Raji (cell line): ENCODE results near the gene THAP4.

ENCODE experiments used
- POLR2A ChIP-seq: IDR thresholded peaks from 2 replicates; pipeline ENCODE4 v1.6.1; 2011; ENCODE audit warnings: low read depth, low read length, control low read depth; ENCODE audit not compliant: insufficient read depth

THAP4 gene

DNA sequence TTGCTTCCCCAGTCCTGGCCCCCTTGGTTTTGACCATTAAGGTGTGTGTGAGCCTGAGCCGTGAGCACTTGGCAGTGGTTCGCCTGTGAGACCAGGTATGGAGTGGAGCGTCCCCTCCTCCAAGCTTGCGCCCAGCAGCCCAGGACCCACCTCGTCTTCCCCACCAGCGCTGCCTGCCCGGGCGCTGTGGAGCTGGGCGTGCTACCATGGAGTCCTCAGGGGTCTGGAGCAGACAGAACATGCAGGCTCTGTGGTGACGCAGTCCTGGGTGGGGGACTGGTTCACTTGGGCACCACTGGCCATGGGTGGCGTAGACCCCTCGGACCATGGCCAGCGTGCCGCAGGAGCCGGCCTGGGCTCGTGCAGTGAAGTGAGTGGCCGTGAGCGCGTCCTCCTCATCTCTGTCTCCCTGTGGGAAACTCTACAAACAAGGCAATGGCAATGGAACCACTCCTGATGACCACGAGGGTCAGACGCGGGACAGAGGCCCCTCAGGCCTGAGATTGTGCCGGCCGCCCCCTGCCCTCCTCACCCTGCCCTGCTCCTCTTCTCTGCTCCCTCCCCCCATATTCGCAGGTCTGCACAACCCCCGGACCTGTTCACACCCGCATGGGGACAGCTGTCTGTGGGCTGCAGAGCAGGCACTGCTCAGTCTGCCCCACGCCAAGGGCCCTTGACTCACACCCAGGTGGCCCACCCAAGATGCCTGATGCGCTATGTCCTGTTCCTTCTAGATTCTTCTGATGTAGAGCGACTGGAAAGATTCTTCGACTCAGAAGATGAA lies 34.7 kb upstream of the THAP4 start:
- no peak for TF ChIP-seq POLR2A

DNA sequence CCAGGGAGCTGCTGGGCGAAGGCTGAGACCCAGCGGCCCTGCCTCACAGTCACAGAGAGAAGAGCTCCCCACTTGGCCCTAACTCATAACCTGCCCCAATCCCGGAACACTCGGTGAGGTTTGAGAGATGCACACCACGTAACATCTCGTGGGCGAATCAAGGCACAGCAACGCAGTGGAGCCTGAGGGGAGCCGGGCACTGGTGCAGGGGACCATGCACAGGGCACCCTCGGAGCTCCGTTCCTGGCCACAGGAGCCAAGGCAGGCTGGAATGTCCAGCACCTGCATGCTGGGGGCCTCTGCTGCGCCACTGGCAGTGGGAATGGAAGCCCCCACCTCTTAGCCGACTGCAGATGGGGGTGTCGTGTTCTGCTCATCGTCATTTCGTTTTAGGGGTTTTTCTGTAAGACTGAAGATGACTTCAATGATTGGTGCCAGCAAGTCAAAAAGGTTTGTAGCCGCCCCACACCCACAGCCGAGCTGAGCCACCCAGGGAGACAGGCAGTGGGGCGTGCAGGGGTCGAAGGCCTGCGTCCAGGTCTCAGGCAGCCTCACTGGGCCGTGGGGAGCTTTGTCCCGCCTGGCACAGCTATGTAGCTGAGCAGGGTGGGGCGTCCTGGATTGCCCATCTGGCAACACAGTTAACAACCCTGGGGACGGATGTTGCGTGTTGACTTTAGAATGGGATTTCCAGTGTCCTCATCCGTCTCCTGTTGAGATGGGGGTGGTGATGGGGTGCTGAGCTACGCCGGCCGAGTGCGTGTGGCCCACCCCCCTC lies 33.6 kb upstream of the THAP4 start:
- no peak for TF ChIP-seq POLR2A

DNA sequence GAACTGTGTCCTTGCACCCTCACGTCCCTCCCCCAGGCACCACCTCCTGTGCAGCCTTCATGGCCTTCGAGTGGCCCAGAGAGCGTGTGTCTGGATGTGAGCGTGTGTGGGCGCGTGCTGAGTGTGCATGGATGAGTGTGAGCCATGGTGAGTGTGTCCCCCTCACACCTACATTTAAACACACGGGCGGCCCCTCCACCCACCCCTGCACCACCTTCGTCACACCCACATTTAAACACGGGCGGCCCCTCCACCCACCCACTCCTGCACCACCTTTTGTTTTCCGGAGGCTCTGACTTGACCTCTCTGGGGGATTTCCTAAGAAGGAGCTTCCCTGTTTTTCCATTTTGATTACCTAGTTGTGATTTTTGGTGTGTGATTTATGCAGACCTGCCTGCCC lies 31.9 kb upstream of the THAP4 start:
- TF ChIP-seq POLR2A: no peak

DNA sequence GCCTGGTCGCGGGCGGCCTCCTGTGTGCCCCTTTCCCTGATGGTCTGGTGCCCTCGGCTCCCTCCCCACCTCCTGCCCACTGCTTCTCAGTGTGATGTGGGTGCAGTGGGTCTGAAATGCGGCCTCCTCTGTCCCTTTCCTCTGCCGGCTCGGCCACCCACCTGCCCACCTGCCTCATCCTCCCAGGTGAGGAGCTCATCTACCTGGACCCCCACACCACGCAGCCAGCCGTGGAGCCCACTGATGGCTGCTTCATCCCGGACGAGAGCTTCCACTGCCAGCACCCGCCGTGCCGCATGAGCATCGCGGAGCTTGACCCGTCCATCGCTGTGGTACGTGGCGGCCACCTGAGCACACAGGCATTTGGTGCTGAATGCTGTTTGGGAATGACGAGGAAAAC lies 31.4 kb upstream of the THAP4 start:
- TF ChIP-seq POLR2A: no peak

DNA sequence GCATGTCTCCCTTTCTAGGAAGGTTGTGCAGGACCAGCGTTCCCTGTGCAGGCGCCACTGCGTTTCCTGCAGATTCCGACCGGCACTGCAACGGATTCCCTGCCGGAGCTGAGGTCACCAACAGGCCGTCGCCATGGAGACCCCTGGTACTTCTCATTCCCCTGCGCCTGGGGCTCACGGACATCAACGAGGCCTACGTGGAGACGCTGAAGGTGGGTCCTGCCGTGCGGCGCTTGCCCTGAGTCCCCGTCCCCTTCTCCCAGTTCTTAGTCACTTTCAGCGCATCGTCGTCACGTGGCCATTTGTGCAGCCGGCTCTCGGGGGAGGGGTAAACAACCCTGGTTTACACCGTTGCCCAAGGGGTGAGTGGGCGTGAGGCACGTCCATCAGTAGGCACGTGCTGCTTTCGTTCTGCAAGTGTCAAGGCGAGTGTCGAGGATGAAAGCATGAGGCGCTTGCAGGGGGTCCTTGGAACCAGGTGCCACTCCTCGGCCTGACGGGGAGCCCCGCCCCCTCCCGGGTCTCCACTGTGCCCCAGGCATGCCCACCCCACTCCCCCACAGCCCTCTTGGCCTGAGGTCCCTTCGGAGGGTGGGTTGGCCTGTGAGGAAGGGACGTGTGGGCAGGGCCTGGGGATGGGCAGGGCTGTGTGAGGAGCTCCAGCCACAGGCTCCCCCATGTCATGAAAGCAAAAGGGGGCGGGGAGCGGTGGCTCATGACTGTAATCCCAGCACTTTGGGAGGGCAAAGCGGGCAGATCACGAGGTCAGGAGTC lies 29.9 kb upstream of the THAP4 start:
- TF ChIP-seq POLR2A: no peak

DNA sequence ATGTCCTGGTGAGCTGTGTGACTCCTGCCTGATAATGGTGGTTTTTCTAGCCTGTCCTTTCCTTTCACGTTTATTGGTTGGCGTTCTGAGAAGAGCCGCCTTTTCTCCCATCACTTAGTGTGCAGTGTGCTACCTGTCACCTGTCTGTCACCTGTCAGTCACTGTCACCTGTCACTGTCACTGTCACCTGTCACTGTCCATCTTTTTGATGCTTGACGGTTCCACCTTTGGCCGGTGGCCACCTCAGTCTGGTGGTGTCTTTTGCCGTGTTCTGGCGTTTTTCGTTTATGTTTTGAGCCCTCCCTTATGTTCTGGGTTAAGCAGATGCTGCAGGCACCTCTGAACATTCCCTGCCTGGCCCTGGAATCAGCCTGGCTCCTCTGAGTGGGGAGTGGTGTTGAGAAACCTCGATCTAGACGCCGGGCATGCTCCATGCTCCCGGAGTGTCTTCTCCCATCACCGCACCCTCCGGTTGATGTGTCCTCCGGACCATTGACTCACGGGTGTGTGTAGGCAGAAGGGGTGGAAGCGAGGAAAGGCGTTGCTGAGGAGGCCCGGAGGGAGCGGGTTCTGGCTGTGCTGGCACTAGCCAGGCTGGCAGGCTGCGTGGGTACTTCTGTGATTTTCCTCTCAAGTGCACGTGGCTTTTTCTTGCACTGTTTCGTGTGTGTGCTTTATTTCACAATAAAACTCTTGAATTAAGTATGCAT lies 28.9 kb upstream of the THAP4 start:
- TF ChIP-seq POLR2A: no peak

DNA sequence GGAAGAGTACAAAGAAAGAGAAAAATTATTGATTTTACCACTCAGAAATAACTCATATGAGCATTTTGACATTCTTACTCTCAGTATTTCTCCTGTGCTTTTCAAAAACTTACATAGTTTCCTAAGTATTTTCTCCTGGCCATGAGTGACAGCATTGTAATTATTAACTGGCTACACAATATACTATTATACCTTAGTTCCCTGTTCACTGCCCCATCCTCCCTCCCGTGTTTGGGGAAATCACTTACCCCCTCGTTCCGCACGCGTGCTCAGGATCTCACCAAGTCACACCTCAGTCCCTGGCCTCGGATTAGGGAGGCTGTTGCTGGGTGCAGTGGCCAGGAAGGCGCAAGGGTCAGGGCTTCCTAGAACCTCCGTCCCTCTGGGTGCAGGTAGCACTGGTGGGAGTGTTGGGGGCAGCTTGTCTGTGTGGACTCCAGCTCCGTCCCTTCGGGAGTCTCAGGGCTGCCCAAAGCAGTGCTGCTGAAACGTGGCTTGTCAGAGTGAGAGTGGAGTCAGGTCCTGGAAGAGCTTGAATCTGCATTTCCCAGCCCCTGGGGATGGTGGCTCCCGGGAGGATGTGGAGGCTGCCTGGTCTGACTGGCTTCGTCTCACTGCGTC lies 23.7 kb upstream of the THAP4 start:
- no peak for TF ChIP-seq POLR2A

DNA sequence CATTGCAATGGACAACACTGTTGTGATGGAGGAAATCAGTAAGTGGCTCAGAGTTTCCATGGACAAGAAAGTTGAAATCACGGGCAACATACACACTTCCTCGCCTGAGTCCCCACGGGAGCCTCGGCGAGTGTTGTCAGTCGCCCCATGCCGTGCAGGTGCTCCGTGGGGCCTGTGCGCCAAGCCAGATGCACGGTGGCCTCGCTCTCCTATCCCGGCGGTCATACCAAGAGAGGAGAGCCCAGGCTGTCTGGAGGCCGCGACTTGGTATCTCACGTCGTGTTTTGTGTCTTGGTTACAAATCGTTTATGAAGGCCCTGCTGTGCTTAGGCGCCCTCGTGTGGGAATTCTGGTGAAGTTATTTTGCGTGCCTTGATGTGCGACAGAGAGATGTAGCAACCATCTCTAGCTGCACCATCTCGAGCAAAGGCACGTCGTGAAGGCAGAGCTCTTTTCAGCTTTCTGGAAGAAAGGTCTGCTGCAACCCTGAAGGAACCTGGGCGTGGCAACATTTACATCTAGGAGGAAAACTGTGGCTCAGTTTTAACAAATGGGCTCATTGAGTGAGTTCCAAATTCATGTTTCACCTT lies 22.3 kb upstream of the THAP4 start:
- TF ChIP-seq POLR2A: no peak

DNA sequence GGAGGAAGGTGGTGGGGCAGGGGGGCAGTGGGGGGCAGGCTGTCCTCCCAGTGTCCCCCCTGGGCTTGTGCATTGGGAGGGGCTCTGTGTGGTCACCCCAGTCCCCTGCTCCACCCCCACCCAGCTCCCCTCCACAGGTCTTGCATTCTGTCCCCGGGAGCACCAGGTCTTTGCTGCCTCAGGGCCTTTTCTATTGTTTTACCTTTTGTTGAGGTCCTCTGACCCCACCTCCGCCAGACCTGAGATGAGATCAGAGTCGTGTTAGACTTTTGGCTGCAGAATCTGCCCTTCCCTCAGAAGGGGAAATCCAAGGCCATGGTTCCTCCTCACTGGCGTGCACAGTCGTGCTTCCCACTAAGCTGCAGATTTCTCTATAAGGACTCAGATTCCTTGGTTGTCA lies 21.3 kb upstream of the THAP4 start:
- TF ChIP-seq POLR2A: no peak

DNA sequence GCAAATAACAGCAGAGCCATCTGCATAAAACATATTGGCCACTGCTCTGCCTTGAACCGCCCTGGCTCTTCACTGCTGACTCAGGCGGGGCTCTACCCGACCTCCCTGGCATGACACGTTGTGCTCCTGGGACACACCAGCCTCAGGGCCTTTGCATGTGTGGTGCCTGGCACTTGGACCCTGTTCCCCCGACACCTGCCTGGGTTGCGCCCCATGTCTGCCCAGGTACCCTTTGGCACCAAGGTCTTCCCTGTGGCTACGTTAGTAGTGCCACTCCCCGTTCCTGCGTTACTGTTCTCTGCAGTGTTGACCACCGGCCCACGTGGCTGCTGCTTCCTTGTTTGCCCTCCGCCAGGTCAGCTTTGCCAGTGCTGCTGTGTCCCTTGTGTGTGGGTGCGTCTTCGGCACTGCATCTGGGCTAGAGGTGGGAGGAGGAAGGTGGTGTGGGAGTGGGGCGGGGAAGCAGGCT lies 20.9 kb upstream of the THAP4 start:
- TF ChIP-seq POLR2A: no peak

DNA sequence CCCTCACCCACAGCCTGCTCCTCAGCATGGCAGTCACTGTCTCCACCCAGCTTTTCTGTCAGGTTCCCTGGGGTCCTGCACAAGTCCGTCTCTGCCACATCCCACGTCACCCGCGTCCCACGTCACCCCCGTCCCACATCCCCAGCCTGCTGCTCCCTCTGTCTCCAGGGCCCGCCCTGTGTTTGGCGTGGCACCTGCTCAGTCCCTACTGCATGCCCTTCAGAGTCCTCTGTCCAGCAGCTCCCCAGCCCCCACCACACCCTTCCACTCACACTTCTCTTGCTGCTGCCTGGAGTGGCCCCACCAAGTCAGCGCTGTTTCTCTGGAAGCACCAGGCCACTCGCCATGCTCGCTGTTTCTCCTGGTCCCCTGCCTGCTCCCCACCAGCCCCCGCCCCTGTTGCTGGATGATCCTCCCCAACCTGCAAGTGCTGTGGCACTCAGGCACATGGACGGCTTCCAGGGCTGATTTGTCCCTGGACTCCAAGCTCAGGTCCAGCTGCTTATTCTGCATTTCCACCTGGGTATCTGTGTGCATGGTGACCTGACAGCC lies 19.3 kb upstream of the THAP4 start:
- no peak for TF ChIP-seq POLR2A

DNA sequence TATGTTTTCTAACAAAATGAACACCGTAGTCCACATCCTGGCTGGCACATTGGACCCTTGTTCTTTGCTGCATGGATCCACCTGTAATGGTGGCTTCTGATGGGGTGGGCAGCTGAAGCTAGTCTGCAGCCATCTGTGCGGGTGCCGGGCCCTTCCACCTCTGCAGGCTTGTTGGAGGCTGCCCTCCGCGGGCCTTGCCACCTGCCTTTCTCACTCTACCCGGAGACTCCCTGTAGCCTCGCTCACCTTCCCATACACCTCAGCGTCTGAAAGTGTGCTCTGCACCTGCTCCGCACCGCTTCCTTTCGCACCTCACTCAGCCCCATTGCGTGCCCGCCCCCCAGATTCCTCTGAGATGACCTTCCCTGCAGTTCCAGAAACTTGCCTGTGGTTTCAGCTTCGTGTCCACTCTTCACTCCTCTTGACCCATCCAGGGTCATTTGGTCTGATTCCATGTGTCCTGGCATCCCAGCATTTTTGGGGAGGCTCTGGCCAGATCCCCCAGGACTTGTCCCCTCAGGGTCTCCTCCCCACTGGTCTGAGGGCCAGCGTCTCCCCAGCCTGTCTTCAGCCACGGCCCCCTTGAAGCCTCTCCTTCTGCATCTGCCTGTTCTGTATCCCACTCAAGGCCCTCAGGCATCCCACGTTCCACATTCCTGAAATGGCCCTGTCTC lies 18.7 kb upstream of the THAP4 start:
- no peak for TF ChIP-seq POLR2A

DNA sequence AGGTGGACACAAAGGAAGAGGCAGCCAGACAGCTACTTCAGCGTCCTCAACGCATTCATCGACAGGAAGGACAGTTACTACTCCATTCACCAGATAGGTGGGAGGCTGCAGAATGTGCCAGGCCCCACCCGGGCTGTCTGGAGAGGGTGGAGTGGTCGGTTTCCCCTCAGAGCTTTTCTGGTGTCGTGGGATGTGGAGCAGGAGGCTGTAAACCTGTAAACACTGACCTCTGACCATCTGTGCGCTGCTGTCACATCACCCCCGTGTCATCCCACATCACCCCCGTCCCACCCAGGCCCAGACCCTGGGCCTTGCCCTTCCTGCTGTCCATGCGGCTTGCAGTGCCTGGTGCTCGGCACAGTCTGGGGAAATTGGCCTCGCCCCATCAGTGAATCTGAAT lies 17.6 kb upstream of the THAP4 start:
- no peak for TF ChIP-seq POLR2A

DNA sequence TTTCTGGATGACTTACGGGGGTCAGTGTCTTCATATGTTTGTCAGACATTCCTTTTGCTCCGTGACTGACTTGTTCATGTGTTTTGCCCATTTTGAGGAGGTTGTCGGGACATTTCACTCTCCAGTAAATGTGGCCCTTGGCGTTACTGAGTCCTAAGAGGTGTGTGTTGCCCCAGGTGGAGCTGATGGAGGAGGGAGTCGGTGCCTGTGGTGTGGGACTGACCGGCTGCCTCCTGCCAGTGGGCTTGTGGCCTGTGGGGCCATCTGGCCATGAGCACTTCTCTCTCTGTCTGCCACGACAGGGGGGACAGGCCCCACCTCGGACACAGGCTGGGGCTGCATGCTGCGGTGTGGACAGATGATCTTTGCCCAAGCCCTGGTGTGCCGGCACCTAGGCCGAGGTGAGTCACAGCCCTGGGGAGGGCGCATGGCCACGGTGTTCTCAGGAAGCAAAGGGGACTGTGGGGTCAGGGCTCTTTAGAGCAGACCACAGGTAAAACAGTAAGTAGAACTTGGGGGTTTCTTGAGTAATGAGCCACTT lies 16.3 kb upstream of the THAP4 start:
- TF ChIP-seq POLR2A: no peak

DNA sequence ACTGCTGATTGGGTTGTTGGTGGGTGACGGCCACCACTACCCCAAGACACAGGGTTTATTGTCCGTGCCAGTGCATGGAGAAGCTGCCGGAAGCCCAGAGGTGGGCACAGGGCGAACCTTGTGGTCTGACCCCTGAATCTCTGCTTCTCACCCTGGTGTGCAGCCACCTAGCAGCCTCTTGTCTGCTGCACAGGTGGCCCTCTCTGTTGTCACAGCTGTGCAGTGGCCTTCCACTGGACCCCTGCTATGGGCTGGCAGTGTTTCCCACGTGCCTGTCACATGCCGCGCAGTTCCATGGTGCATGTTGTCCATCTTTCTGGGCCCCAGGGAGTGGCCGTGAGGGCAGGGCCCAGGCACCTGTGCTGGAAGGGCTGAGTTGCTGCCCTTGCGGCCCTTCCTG lies 15.8 kb upstream of the THAP4 start:
- no peak for TF ChIP-seq POLR2A
